ENCODE results near the gene ACP1.

The ACP1 gene

GRCh38 chr2:246489-247144, 18.1 kb upstream of the ACP1 start:
- H3K4me1 Mint-ChIP-seq (ENCODE audit: low read depth): peaks cover 2% of the 10 kb centered on the region
- no peaks in the 10 kb centered on the region for H3K36me3 Mint-ChIP-seq (ENCODE audit: low read depth)
- no peak overlapping the region for H3K4me3 Mint-ChIP-seq
- no peak overlapping the region for H3K27ac Mint-ChIP-seq
- H3K27me3 Mint-ChIP-seq (ENCODE audit: low read depth): no peaks in the 10 kb centered on the region
- no peaks in the 10 kb centered on the region for H3K9me3 Mint-ChIP-seq

- no peak overlapping the region for H3K27ac Mint-ChIP-seq
- no peak overlapping the region for H3K4me3 Mint-ChIP-seq
- no peaks in the 10 kb centered on the region for H3K27me3 Mint-ChIP-seq (ENCODE audit: low read depth)
- H3K36me3 Mint-ChIP-seq (ENCODE audit: low read depth): no peaks in the 10 kb centered on the region
- no peaks in the 10 kb centered on the region for H3K9me3 Mint-ChIP-seq
- H3K4me1 Mint-ChIP-seq (ENCODE audit: low read depth): peaks cover 2% of the 10 kb centered on the region
Measured at GRCh38 chr2:248724-249123, 16.0 kb upstream of the ACP1 start.

- Mint-ChIP-seq H3K36me3 (ENCODE audit: low read depth) (no peaks in the 10 kb centered on the region), H3K27ac (no peak overlapping the region), H3K4me3 (no peak overlapping the region), H3K9me3 (no peaks in the 10 kb centered on the region), H3K4me1 (ENCODE audit: low read depth) (peaks cover 2% of the 10 kb centered on the region), H3K27me3 (ENCODE audit: low read depth) (no peaks in the 10 kb centered on the region)
Measured at GRCh38 chr2:249538-250042, 15.2 kb upstream of the ACP1 start.

- no peaks in the 10 kb centered on the region for H3K4me1 Mint-ChIP-seq (ENCODE audit: low read depth)
- H3K36me3 Mint-ChIP-seq (ENCODE audit: low read depth): no peaks in the 10 kb centered on the region
- no peak overlapping the region for H3K4me3 Mint-ChIP-seq
- no peak overlapping the region for H3K27ac Mint-ChIP-seq
- H3K9me3 Mint-ChIP-seq: no peaks in the 10 kb centered on the region
- H3K27me3 Mint-ChIP-seq (ENCODE audit: low read depth): no peaks in the 10 kb centered on the region
Measured at GRCh38 chr2:252001-252602, 12.6 kb upstream of the ACP1 start.

DNA sequence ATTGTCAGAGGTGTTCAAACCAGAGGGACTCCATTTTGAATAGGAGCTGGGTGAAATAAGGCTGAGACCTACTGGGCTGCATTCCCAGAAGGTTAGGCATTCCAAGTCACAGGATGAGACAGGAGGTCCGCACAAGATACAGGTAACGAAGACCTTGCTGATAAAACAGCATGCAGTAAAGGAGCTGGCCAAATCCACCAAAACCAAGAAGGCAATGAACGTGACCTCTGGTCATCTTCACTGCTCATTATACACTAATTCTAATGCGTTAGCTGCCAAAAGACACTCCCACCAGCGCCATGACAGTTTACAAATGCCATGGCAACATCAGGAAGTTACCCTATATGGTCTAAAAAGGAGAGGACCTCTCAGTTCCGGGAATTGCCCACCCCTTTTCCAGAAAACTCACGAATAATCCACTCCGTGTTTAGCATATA, 11.5 kb upstream of the ACP1 start:
- H3K9me3 Mint-ChIP-seq: peaks cover 6% of the 10 kb centered on the region
- H3K27ac Mint-ChIP-seq: no peak overlapping the region
- H3K27me3 Mint-ChIP-seq (ENCODE audit: low read depth): no peaks in the 10 kb centered on the region
- no peaks in the 10 kb centered on the region for H3K4me1 Mint-ChIP-seq (ENCODE audit: low read depth)
- peaks cover under 1% of the 10 kb centered on the region for H3K36me3 Mint-ChIP-seq (ENCODE audit: low read depth)
- no peak overlapping the region for H3K4me3 Mint-ChIP-seq

- H3K4me1 Mint-ChIP-seq (ENCODE audit: low read depth): no peaks in the 10 kb centered on the region
- no peak overlapping the region for H3K4me3 Mint-ChIP-seq
- peaks cover 13% of the 10 kb centered on the region for H3K9me3 Mint-ChIP-seq
- no peak overlapping the region for H3K27ac Mint-ChIP-seq
- peaks cover 7% of the 10 kb centered on the region for H3K36me3 Mint-ChIP-seq (ENCODE audit: low read depth)
- no peaks in the 10 kb centered on the region for H3K27me3 Mint-ChIP-seq (ENCODE audit: low read depth)
Measured at GRCh38 chr2:254241-254640, 10.5 kb upstream of the ACP1 start.

- no peaks in the 10 kb centered on the region for H3K4me1 Mint-ChIP-seq (ENCODE audit: low read depth)
Measured at GRCh38 chr2:255195-255594, 9.6 kb upstream of the ACP1 start.

GRCh38 chr2:256094-256493, 8.7 kb upstream of the ACP1 start:
- Mint-ChIP-seq H3K27me3 (ENCODE audit: low read depth) (no peaks in the 10 kb centered on the region), H3K9me3 (peaks cover 13% of the 10 kb centered on the region), H3K4me1 (ENCODE audit: low read depth) (no peaks in the 10 kb centered on the region)

More at GRCh38 chr2:255195-255594, 9.6 kb upstream of the ACP1 start:
- H3K27ac Mint-ChIP-seq: no peak overlapping the region
- H3K9me3 Mint-ChIP-seq: peaks cover 13% of the 10 kb centered on the region
- H3K36me3 Mint-ChIP-seq (ENCODE audit: low read depth): peaks cover 7% of the 10 kb centered on the region
- H3K4me3 Mint-ChIP-seq: no peak overlapping the region
- no peaks in the 10 kb centered on the region for H3K27me3 Mint-ChIP-seq (ENCODE audit: low read depth)

GRCh38 chr2:257429-257828, 7.3 kb upstream of the ACP1 start:
- H3K9me3 Mint-ChIP-seq: peaks cover 13% of the 10 kb centered on the region
- no peak overlapping the region for H3K4me3 Mint-ChIP-seq
- no peaks in the 10 kb centered on the region for H3K4me1 Mint-ChIP-seq (ENCODE audit: low read depth)
- H3K36me3 Mint-ChIP-seq (ENCODE audit: low read depth): peaks cover 7% of the 10 kb centered on the region
- H3K27ac Mint-ChIP-seq: no peak overlapping the region
- no peaks in the 10 kb centered on the region for H3K27me3 Mint-ChIP-seq (ENCODE audit: low read depth)

More at GRCh38 chr2:256094-256493, 8.7 kb upstream of the ACP1 start:
- Mint-ChIP-seq H3K36me3 (ENCODE audit: low read depth) (peaks cover 7% of the 10 kb centered on the region), H3K27ac (no peak overlapping the region), H3K4me3 (no peak overlapping the region)

GRCh38 chr2:257842-258241, 6.9 kb upstream of the ACP1 start:
- Mint-ChIP-seq H3K4me1 (ENCODE audit: low read depth) (peaks cover 1% of the 10 kb centered on the region), H3K4me3 (no peak overlapping the region), H3K27ac (no peak overlapping the region), H3K9me3 (peaks cover 13% of the 10 kb centered on the region), H3K27me3 (ENCODE audit: low read depth) (no peaks in the 10 kb centered on the region), H3K36me3 (ENCODE audit: low read depth) (peaks cover 7% of the 10 kb centered on the region)

- peaks cover 13% of the 10 kb centered on the region for H3K9me3 Mint-ChIP-seq
- peaks cover 7% of the 10 kb centered on the region for H3K36me3 Mint-ChIP-seq (ENCODE audit: low read depth)
- no peaks in the 10 kb centered on the region for H3K27me3 Mint-ChIP-seq (ENCODE audit: low read depth)
- no peak overlapping the region for H3K4me3 Mint-ChIP-seq
- peaks cover 2% of the 10 kb centered on the region for H3K4me1 Mint-ChIP-seq (ENCODE audit: low read depth)
- H3K27ac Mint-ChIP-seq: no peak overlapping the region
Measured at GRCh38 chr2:258933-259332, 5.8 kb upstream of the ACP1 start.

DNA sequence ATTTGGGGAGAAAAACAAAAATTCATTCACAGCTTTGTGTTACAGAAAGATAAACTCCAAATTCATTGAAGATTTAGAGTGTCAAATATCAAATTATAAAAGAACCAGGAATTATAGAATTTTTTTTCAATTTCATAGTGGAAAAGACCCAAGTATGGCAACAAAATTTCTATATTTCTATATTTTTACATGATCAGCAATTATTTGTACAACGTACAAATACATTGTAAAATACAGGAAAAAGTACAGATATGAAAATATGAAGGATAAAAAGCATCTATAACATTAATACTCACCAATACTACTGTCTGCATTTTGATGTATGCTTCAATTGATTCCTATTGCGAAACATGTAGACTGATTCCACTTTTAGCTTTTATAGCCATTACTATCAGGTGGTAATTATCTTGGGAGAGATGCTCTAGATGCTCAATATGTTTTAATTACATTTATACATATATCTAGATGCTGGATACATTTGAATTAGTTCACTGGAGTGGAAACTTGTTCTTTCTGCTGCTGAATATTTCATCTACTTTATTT, 4.9 kb upstream of the ACP1 start:
- Mint-ChIP-seq H3K9me3 (peaks cover 13% of the 10 kb centered on the region), H3K4me3 (no peak overlapping the region), H3K36me3 (ENCODE audit: low read depth) (peaks cover 7% of the 10 kb centered on the region), H3K4me1 (ENCODE audit: low read depth) (peaks cover 2% of the 10 kb centered on the region), H3K27me3 (ENCODE audit: low read depth) (no peaks in the 10 kb centered on the region), H3K27ac (no peak overlapping the region)

DNA sequence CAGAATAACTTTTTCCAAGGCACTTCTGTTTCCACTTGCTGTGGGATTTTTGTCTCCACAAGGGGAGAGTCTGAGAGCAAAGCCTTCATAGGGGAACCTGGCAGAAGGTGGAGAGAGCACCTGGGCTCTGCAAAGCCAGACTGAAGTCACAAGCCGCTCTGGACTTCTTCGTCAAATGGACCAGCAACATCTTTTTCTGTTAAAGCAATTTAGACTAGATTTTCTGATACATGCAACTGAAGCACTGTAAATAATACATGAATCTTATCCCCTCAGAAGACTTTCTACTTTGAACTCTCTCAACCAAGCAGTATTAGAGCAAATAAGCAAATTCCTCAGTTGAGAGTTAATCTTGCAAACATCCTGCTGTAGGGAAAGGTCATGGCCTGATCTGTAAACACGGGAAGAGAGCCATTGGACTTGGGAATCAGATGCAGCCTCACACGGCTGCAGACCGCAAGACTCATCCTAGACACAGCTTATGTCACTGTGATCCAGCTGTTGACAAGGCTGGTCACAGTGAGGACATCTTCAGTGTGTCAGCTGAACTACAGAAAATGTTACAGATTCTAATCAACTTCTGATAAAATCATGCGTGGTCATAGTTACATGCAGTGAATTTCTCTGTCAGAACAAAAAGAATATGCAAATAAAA, 4.1 kb upstream of the ACP1 start:
- Mint-ChIP-seq H3K27ac (no peak overlapping the region), H3K4me1 (ENCODE audit: low read depth) (peaks cover 4% of the 10 kb centered on the region), H3K9me3 (peaks cover 13% of the 10 kb centered on the region), H3K36me3 (ENCODE audit: low read depth) (peaks cover 7% of the 10 kb centered on the region), H3K27me3 (ENCODE audit: low read depth) (no peaks in the 10 kb centered on the region), H3K4me3 (no peak overlapping the region)

- Mint-ChIP-seq H3K4me1 (ENCODE audit: low read depth) (peaks cover 12% of the 10 kb centered on the region), H3K9me3 (peaks cover 13% of the 10 kb centered on the region), H3K4me3 (no peak overlapping the region), H3K27me3 (ENCODE audit: low read depth) (no peaks in the 10 kb centered on the region), H3K27ac (no peak overlapping the region), H3K36me3 (ENCODE audit: low read depth) (peaks cover 7% of the 10 kb centered on the region)
Measured at GRCh38 chr2:262117-262516, 2.6 kb upstream of the ACP1 start.

Data from T-helper 1 cell treated with Interleukin-12 subunit alpha and Interleukin-12 subunit beta and Interleukin-4 antibody, amounts not matched to agents 30 μg/mL and 1 μg/mL, for 36 hours (primary cell).